Measurements from ENCODE around the gene SLC6A3. TPM values are rescaled to one million over a fixed set of nuclear protein-coding genes. Genes with fewer than 3 reads are reported as not detected.

Gene SLC6A3
- total RNA-seq, 2 donors from 2014 or later, result 0.18 TPM; not detected in 1

DNA sequence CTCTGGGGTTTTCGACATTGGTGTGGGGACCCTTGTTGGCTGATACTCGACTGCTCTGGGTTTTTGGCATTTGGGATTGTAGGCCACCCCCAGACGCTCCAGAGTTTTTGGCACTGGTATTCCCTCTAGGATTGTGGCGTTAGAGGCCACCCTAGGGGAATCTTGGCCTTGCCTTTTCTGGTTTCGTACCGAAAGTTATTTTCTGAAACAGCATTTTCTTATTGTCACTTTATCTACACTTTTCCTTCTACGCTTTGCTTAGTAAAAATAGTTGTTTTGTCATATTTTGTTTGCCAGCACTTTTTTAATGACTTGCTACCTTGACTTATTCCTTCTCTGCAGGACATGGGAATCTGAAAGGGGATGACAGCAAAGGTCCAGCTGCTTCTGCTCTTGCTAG, 75.2 kb downstream of the SLC6A3 start:
- TF ChIP-seq, protein P1, sequence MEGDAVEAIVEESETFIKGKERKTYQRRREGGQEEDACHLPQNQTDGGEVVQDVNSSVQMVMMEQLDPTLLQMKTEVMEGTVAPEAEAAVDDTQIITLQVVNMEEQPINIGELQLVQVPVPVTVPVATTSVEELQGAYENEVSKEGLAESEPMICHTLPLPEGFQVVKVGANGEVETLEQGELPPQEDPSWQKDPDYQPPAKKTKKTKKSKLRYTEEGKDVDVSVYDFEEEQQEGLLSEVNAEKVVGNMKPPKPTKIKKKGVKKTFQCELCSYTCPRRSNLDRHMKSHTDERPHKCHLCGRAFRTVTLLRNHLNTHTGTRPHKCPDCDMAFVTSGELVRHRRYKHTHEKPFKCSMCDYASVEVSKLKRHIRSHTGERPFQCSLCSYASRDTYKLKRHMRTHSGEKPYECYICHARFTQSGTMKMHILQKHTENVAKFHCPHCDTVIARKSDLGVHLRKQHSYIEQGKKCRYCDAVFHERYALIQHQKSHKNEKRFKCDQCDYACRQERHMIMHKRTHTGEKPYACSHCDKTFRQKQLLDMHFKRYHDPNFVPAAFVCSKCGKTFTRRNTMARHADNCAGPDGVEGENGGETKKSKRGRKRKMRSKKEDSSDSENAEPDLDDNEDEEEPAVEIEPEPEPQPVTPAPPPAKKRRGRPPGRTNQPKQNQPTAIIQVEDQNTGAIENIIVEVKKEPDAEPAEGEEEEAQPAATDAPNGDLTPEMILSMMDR (conservative IDR thresholded peaks at IDR 0.05), result no peak
- Histone ChIP-seq H3K9me3 (ENCODE audit: control insufficient read depth, low read length) (no peaks in the 10 kb centered on the region), H3K36me3 (ENCODE audit: control insufficient read depth, insufficient read depth, low read length) (no peaks in the 10 kb centered on the region), H3K4me1 (ENCODE audit: control insufficient read depth, insufficient read depth, low read length) (no peaks in the 10 kb centered on the region), H3K27me3 (ENCODE audit: control insufficient read depth, insufficient read depth, low read length, poor library complexity, severe bottlenecking) (peaks cover 6% of the 10 kb centered on the region), H3K27ac (ENCODE audit: low read depth, low read length) (no peak overlapping the region), H3K4me3 (ENCODE audit: low read length) (no peak overlapping the region), H3K9ac (ENCODE audit: extremely low read depth, low read length, poor library complexity, severe bottlenecking) (no peak overlapping the region)
- H3K9me3 Mint-ChIP-seq, result no peaks in the 10 kb centered on the region
- no peak for DNase-seq
- no peaks in the 10 kb centered on the region for H3K4me1 Mint-ChIP-seq
- no peaks in the 10 kb centered on the region for H3K36me3 Mint-ChIP-seq (ENCODE audit: low read depth)
- WGBS, 2 experiments (ENCODE audit: insufficient coverage in 1 of 2, insufficient read length in 1 of 2), result 85 to 90% methylated on average over 3 to 7 of the region's 7 CpGs
- H3K27me3 Mint-ChIP-seq (ENCODE audit: insufficient read depth), result peaks cover 8% of the 10 kb centered on the region
- no peak overlapping the region for H3K4me3 Mint-ChIP-seq
- no peak overlapping the region for H3K27ac Mint-ChIP-seq

DNA sequence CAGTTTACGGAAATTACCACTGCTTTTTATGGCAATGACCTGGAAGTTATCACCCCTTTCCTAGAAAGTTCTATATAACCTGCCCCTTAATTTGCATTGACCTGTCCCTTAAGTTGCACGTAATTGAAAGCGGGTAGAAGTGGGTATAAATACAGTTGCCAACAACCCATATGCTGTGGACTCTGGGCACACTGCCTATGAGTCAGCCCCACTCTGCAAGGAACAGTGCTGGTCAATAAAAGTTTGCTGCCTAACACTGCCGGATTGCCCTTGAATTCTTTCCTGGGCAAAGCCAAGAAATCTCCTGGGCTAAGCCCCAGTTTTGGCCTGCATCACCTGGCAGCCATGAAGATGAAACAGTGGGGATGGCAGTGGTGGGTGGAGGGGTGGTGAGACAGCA, 76.5 kb downstream of the SLC6A3 start:
- Mint-ChIP-seq H3K27ac (no peak overlapping the region), H3K27me3 (ENCODE audit: insufficient read depth) (peaks cover 1% of the 10 kb centered on the region), H3K9me3 (no peaks in the 10 kb centered on the region), H3K4me1 (no peaks in the 10 kb centered on the region), H3K36me3 (ENCODE audit: low read depth) (no peaks in the 10 kb centered on the region), H3K4me3 (no peak overlapping the region)
- Histone ChIP-seq H3K9ac (ENCODE audit: extremely low read depth, low read length, poor library complexity, severe bottlenecking) (no peak overlapping the region), H3K4me3 (ENCODE audit: low read length) (no peak overlapping the region), H3K27me3 (ENCODE audit: control insufficient read depth, insufficient read depth, low read length, poor library complexity, severe bottlenecking) (peaks cover 10% of the 10 kb centered on the region), H3K9me3 (ENCODE audit: control insufficient read depth, low read length) (no peaks in the 10 kb centered on the region), H3K36me3 (ENCODE audit: control insufficient read depth, insufficient read depth, low read length) (no peaks in the 10 kb centered on the region), H3K27ac (ENCODE audit: low read depth, low read length) (no peak overlapping the region), H3K4me1 (ENCODE audit: control insufficient read depth, insufficient read depth, low read length) (no peaks in the 10 kb centered on the region)
- TF ChIP-seq, protein P1 (conservative IDR thresholded peaks at IDR 0.05), result no peak
- no peak for DNase-seq
- 84 to 96% methylated on average over 4 of the region's 4 CpGs for WGBS, 2 experiments (ENCODE audit: insufficient coverage in 1 of 2, insufficient read length in 1 of 2)

DNA sequence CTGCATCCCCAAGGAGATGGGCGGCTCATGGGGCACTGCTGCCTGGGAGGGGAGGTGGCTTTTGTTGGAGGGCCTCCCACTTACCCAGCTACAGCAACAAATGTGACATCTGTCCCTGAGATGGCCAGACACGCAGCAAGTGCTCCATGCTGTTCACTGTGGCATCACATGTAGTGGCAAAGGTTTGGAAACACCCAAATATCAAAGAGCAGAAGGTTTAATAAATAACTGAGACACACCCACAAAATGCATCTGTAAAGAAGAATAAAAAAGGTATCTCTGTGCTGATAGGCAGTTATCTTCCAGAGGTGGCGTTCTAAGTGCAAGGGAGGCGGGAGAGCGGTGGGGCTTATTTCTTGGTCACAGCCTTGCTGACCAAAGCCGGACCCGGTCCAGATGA, 77.0 kb downstream of the SLC6A3 start:
- Histone ChIP-seq H3K27ac (ENCODE audit: low read depth, low read length) (no peak overlapping the region), H3K36me3 (ENCODE audit: control insufficient read depth, insufficient read depth, low read length) (no peaks in the 10 kb centered on the region), H3K4me3 (ENCODE audit: low read length) (no peak overlapping the region), H3K9ac (ENCODE audit: extremely low read depth, low read length, poor library complexity, severe bottlenecking) (no peak overlapping the region), H3K4me1 (ENCODE audit: control insufficient read depth, insufficient read depth, low read length) (no peaks in the 10 kb centered on the region), H3K9me3 (ENCODE audit: control insufficient read depth, low read length) (no peaks in the 10 kb centered on the region), H3K27me3 (ENCODE audit: control insufficient read depth, insufficient read depth, low read length, poor library complexity, severe bottlenecking) (peaks cover 13% of the 10 kb centered on the region)
- WGBS, 2 experiments (ENCODE audit: insufficient coverage in 1 of 2, insufficient read length in 1 of 2), result 91 to 95% methylated on average over 5 to 7 of the region's 7 CpGs
- TF ChIP-seq, protein P1 (conservative IDR thresholded peaks at IDR 0.05), result no peak
- Mint-ChIP-seq H3K4me3 (no peak overlapping the region), H3K36me3 (ENCODE audit: low read depth) (no peaks in the 10 kb centered on the region), H3K9me3 (no peaks in the 10 kb centered on the region), H3K27ac (no peak overlapping the region), H3K4me1 (no peaks in the 10 kb centered on the region), H3K27me3 (ENCODE audit: insufficient read depth) (peaks cover 4% of the 10 kb centered on the region)
- DNase-seq, result no peak
